Measurements from ENCODE around the gene SH3GLB2. TPM values are rescaled to one million over a fixed set of nuclear protein-coding genes. Genes with fewer than 3 reads are reported as not detected.

SH3GLB2 gene
- total and polyA plus RNA-seq, 4 donors = 51.3 to 110 (median 71.7) TPM

DNA sequence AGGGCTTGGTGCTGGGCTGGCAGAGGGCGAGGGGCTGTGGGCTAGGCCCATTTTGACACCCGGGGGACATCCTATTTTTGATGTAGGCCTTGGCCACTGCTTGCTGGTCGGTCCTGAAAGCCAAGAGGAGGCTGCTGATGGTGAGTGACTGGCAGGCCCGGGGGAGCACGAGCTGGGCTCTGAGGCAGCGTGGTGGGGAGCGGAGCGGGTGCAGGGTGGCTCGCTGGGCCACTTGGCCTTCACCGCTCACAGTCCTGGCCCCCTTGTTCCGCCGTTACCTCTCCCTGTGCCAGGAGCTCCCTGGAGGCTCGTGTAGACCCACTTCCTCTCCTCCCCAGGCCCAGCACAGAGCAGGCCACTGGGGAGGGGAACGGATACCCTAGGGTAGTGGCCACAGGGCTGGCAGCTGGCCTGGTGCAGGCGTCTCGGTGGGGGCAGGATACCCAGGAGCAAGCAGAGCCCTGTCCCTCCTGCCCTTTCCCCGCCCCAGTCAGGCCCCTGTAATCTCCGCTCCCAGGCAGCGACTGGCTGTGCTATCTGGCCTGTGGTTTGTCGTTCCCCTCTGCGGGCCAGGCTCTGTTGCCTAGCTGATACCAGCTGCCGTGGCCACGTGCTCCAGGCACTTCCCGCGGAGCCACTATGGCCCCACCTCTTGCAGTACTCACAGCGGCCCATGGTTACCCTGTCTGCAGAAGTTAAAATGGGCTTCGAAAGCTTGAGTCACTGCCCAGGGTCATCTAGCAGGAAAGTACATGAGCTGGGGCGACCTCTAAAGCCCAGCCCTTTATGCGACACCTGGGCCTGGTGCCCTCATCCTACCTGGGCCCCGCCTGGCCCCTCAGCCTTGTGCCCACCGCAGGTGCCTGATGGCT, 41.1 kb upstream of the SH3GLB2 start:
- TF ChIP-seq, protein P1, sequence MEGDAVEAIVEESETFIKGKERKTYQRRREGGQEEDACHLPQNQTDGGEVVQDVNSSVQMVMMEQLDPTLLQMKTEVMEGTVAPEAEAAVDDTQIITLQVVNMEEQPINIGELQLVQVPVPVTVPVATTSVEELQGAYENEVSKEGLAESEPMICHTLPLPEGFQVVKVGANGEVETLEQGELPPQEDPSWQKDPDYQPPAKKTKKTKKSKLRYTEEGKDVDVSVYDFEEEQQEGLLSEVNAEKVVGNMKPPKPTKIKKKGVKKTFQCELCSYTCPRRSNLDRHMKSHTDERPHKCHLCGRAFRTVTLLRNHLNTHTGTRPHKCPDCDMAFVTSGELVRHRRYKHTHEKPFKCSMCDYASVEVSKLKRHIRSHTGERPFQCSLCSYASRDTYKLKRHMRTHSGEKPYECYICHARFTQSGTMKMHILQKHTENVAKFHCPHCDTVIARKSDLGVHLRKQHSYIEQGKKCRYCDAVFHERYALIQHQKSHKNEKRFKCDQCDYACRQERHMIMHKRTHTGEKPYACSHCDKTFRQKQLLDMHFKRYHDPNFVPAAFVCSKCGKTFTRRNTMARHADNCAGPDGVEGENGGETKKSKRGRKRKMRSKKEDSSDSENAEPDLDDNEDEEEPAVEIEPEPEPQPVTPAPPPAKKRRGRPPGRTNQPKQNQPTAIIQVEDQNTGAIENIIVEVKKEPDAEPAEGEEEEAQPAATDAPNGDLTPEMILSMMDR (IDR thresholded peaks at IDR 0.05; ENCODE audit: control extremely low read depth, extremely low read depth) = no peak
- peak; percentile 4 to 29 (median 16) for DNase-seq
- ATAC-seq (ENCODE audit: insufficient read depth, low FRiP score) = peak; percentile 70
- WGBS, 2 donors = 47 to 70% methylated on average over 29 to 31 of the region's 31 CpGs
- Histone ChIP-seq H3K9ac (ENCODE audit: insufficient read depth in 1 of 2, low read length in 2 of 2) (no peak overlapping the region), H3K4me1 (ENCODE audit: control insufficient read depth in 5 of 5, insufficient read depth in 5 of 5, low read length in 5 of 5) (no peaks in the 10 kb centered on the region), H3K27ac (ENCODE audit: low read depth in 1 of 2, low read length in 1 of 2) (peak overlapping the region in 1 of 2 donors; percentile 74), H3K4me3 (no peak overlapping the region), H3K9me3 (ENCODE audit: control insufficient read depth in 4 of 4, insufficient read depth in 3 of 4, low read length in 3 of 4) (no peaks in the 10 kb centered on the region), H3K27me3 (ENCODE audit: control insufficient read depth in 3 of 3, insufficient read depth in 3 of 3, low read length in 2 of 3) (no peaks in the 10 kb centered on the region), H3K36me3 (ENCODE audit: control insufficient read depth in 4 of 4, insufficient read depth in 4 of 4, low read length in 4 of 4) (peaks cover 0 to 45% (median 7%) of the 10 kb centered on the region in 4 donors)

GRCh38 chr9:129068110-129068509, 40.0 kb upstream of the SH3GLB2 start:
- Histone ChIP-seq H3K9me3 (ENCODE audit: control insufficient read depth in 4 of 4, insufficient read depth in 3 of 4, low read length in 3 of 4) (peaks cover 0 to 2% (median 0%) of the 10 kb centered on the region in 4 donors), H3K4me3 (no peak overlapping the region), H3K4me1 (ENCODE audit: control insufficient read depth in 5 of 5, insufficient read depth in 5 of 5, low read length in 5 of 5) (no peaks in the 10 kb centered on the region), H3K27me3 (ENCODE audit: control insufficient read depth in 3 of 3, insufficient read depth in 3 of 3, low read length in 2 of 3) (no peaks in the 10 kb centered on the region), H3K27ac (ENCODE audit: low read depth in 1 of 2, low read length in 1 of 2) (no peak overlapping the region), H3K36me3 (ENCODE audit: control insufficient read depth in 4 of 4, insufficient read depth in 4 of 4, low read length in 4 of 4) (peaks cover 5 to 53% (median 7%) of the 10 kb centered on the region in 4 donors), H3K9ac (ENCODE audit: insufficient read depth in 1 of 2, low read length in 2 of 2) (no peak overlapping the region)
- DNase-seq (no peak), ATAC-seq (ENCODE audit: insufficient read depth, low FRiP score) (no peak)
- 92 to 93% methylated on average over 19 of the region's 19 CpGs for WGBS, 2 donors
- TF ChIP-seq, protein P1 (IDR thresholded peaks at IDR 0.05; ENCODE audit: control extremely low read depth, extremely low read depth) = no peak

- H3K9ac ChIP-seq (ENCODE audit: insufficient read depth in 1 of 2, low read length in 2 of 2) = no peak overlapping the region
- H3K36me3 ChIP-seq (ENCODE audit: control insufficient read depth in 4 of 4, insufficient read depth in 4 of 4, low read length in 4 of 4) = peaks cover 7 to 61% (median 9%) of the 10 kb centered on the region in 4 donors
- ATAC-seq (ENCODE audit: insufficient read depth, low FRiP score) (no peak), DNase-seq (no peak)
- H3K4me3 ChIP-seq = no peak overlapping the region
- WGBS, 2 donors = 84 to 89% methylated on average over 8 of the region's 8 CpGs
- no peak overlapping the region for H3K27ac ChIP-seq (ENCODE audit: low read depth in 1 of 2, low read length in 1 of 2)
- H3K9me3 ChIP-seq (ENCODE audit: control insufficient read depth in 4 of 4, insufficient read depth in 3 of 4, low read length in 3 of 4) = peaks cover 0 to 2% (median 0%) of the 10 kb centered on the region in 4 donors
- H3K4me1 ChIP-seq (ENCODE audit: control insufficient read depth in 5 of 5, insufficient read depth in 5 of 5, low read length in 5 of 5) = no peaks in the 10 kb centered on the region
- TF ChIP-seq, protein P1 (IDR thresholded peaks at IDR 0.05; ENCODE audit: control extremely low read depth, extremely low read depth) = no peak
- H3K27me3 ChIP-seq (ENCODE audit: control insufficient read depth in 3 of 3, insufficient read depth in 3 of 3, low read length in 2 of 3) = no peaks in the 10 kb centered on the region
Observed at GRCh38 chr9:129064499-129064908, 36.4 kb upstream of the SH3GLB2 start.
